HEK293T (cell line): Measurements from ENCODE around the gene PINK1.

ENCODE experiments used
- CTCF ChIA-PET: fragments of 350-600 bp; formaldehyde crosslinking; extraction: SDS; loops from one replicate; lab custom pipeline; 2021; ENCODE audit warnings: antibody characterized with exemption, inconsistent platforms; lab: Yijun Ruan, JAX
- POLR2A ChIA-PET: fragments of 350-600 bp; formaldehyde crosslinking; extraction: SDS; loops from one replicate; lab custom pipeline; 2020; ENCODE audit warnings: antibody characterized with exemption, inconsistent platforms; lab: Yijun Ruan, JAX
- DNase-seq: peaks from one replicate; pipeline ENCODE4 v3.0.0; 2012; ENCODE audit warnings: mixed read lengths; ENCODE audit errors: extremely low spot score
- ARNT ChIP-seq: fragments of 450-650 bp; IDR thresholded peaks from 2 replicates; pipeline ENCODE4 v1.6.1; 2017; ENCODE audit warnings: mild to moderate bottlenecking
- BHLHE40 ChIP-seq: fragments of 450-650 bp; IDR thresholded peaks from 2 replicates; pipeline ENCODE4 v1.6.1; 2016; ENCODE audit warnings: mild to moderate bottlenecking, moderate library complexity, borderline replicate concordance
- CTBP1 ChIP-seq: fragments of 450-650 bp; IDR thresholded peaks from 2 replicates; pipeline ENCODE4 v1.6.1; 2016; ENCODE audit warnings: borderline replicate concordance
- ELF4 ChIP-seq: fragments of 450-650 bp; IDR thresholded peaks from 2 replicates; pipeline ENCODE4 v1.6.1; 2017; ENCODE audit warnings: antibody characterized with exemption
- FOXA1 ChIP-seq: fragments of 450-650 bp; IDR thresholded peaks from 2 replicates; pipeline ENCODE4 v1.6.1; 2016; ENCODE audit warnings: mild to moderate bottlenecking
- FOXK2 ChIP-seq: fragments of 450-650 bp; IDR thresholded peaks from 2 replicates; pipeline ENCODE4 v1.6.1; 2016; ENCODE audit warnings: mild to moderate bottlenecking
- FOXM1 ChIP-seq: fragments of 450-650 bp; IDR thresholded peaks from 2 replicates; pipeline ENCODE4 v1.6.1; 2017; ENCODE audit warnings: mild to moderate bottlenecking, borderline replicate concordance
- HDGF ChIP-seq: fragments of 450-650 bp; IDR thresholded peaks from 2 replicates; pipeline ENCODE4 v1.6.1; 2017; ENCODE audit warnings: antibody characterized with exemption, borderline replicate concordance
- L3MBTL2 ChIP-seq: fragments of 450-650 bp; conservative IDR thresholded peaks from 2 replicates; pipeline ENCODE4 v1.6.1; 2016; ENCODE audit warnings: mild to moderate bottlenecking
- LEF1 ChIP-seq: fragments of 450-650 bp; IDR thresholded peaks from 2 replicates; pipeline ENCODE4 v1.6.1; 2017; ENCODE audit warnings: mild to moderate bottlenecking, borderline replicate concordance
- NFRKB ChIP-seq: fragments of 450-650 bp; IDR thresholded peaks from 2 replicates; pipeline ENCODE4 v1.6.1; 2016; ENCODE audit warnings: mild to moderate bottlenecking, moderate library complexity
- SP1 ChIP-seq: fragments of 450-650 bp; IDR thresholded peaks from 2 replicates; pipeline ENCODE4 v1.6.1; 2017
- SUZ12 ChIP-seq: fragments of 450-650 bp; IDR thresholded peaks from 2 replicates; pipeline ENCODE4 v1.6.1; 2016; ENCODE audit warnings: mild to moderate bottlenecking
- TARDBP ChIP-seq: fragments of 450-650 bp; IDR thresholded peaks from 2 replicates; pipeline ENCODE4 v1.6.1; 2016
- ZNF384 ChIP-seq: fragments of 450-650 bp; IDR thresholded peaks from 2 replicates; pipeline ENCODE4 v1.6.1; 2016
- TF ChIP-seq, protein P1 (sequence below): fragments of 450-650 bp; IDR thresholded peaks from 2 replicates; pipeline ENCODE4 v1.6.1; 2016

PINK1 gene

DNA sequence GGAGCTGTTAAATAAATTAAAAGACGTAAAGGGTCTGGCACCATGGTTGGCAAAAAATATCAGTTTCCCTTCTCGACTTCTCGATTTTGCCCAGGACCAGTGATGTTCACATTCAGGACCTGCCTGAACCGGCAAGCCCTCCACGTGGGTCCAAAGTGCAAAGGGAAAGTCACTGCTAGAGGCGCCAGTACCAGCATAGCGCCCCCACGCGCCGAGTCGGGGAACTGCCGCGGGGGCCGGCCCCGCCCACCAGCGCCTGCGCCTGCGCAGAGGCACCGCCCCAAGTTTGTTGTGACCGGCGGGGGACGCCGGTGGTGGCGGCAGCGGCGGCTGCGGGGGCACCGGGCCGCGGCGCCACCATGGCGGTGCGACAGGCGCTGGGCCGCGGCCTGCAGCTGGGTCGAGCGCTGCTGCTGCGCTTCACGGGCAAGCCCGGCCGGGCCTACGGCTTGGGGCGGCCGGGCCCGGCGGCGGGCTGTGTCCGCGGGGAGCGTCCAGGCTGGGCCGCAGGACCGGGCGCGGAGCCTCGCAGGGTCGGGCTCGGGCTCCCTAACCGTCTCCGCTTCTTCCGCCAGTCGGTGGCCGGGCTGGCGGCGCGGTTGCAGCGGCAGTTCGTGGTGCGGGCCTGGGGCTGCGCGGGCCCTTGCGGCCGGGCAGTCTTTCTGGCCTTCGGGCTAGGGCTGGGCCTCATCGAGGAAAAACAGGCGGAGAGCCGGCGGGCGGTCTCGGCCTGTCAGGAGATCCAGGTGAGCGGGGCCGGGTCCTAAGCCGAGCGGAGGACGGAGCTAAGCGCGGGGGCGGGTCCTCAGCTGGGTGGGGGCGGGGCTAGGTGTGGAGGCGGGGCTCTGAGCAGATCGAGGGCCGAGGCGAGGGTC lies at the start of gene PINK1:
PINK1 (plus strand) TSS at position 269 of the 875 bp plus-strand sequence; CDS start at position 360, 91 bp downstream.
- TF ChIP-seq FOXA1 (no peak), ARNT (0 out of 2 replicates have a peak, but pooled peaks have one; percentile 19), L3MBTL2 (peak; percentile 86)
- ChIA-PET POLR2A (interaction anchor here (0.5 to 2.6 kb wide), 27 partner anchors 9 to 153 kb away, joined by 3 to 27 read pairs (median 4); partner anchors contain the start of genes CDA, DDOST, FAM43B and HP1BP3), CTCF (interaction anchor here (0.6 to 4.6 kb wide), 16 partner anchors 9 to 691 kb away, joined by 3 to 39 read pairs (median 4); partner anchors contain the start of genes CDA, DDOST and FAM43B)
- peak; percentile 91 for DNase-seq

DNA sequence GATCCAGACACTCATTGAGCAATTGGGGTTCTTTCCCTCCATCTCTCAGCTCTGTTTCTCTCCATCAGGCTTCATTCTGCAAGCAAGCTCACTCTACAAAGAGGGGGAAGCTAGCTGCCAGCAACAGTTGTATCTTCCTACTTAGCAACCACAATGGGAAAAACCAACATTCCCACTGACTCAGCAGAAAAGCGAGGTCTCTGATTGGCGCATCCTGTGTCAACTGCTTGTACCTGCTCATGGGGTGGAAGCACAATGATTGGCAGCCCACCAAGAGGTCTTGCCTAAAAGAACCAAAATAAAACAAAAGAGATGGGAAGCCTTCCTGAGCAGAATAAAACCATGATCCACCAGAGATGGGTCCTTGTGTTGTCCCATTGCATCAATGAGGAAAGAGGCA lies 48.4 kb upstream of the PINK1 start:
- ChIA-PET CTCF (interaction anchor here (3.5 kb wide), 1 partner anchor 10 kb away, joined by 13 read pairs; no protein-coding TSS in a partner anchor), POLR2A (no interaction called here)
- TF ChIP-seq FOXK2 (no peak), L3MBTL2 (no peak), CTBP1 (no peak), HDGF (no peak), TARDBP (no peak)
- TF ChIP-seq, protein P1, sequence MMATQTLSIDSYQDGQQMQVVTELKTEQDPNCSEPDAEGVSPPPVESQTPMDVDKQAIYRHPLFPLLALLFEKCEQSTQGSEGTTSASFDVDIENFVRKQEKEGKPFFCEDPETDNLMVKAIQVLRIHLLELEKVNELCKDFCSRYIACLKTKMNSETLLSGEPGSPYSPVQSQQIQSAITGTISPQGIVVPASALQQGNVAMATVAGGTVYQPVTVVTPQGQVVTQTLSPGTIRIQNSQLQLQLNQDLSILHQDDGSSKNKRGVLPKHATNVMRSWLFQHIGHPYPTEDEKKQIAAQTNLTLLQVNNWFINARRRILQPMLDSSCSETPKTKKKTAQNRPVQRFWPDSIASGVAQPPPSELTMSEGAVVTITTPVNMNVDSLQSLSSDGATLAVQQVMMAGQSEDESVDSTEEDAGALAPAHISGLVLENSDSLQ: peak; percentile 41; the same call in 1 of the 2 replicates
- DNase-seq: no peak

DNA sequence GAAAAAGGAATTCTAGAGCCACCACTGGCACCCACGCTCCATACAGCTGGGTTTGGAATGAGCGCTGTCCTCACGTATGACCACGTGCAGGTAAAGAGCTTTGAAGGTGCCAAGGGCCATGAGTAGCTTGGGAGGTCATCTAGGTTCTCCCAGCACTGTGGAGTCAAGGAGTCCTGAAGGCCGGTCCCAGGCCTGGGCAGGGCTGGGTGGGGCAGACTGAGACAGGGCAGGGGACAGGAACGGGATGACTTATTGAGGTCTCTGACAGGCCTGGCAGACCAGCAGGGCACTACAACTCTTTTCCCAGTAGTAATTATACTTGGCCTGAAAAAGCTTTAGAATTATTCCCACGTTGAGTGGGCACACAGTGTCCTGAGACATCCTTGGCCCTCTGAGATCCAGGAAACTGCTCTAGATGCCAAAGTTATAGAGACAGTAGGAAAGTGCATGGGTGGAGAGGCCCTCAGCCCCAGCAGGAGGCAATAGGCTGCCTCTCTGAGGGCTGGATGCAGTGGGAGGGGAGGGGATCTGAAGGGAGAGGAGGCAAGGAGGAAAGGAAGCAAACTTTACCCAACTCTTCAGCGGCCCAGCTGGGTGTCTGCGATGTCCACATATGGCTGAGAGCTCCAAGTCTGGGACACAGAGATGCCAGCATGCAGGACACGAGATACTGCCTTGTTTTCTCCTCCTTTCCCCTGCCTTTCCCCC lies 46.2 kb upstream of the PINK1 start:
- POLR2A ChIA-PET: no interaction called here
- TF ChIP-seq FOXM1: no peak
- TF ChIP-seq LEF1: no peak
- no peak for TF ChIP-seq SP1
- TF ChIP-seq ARNT: no peak
- no peak for TF ChIP-seq SUZ12
- no peak for TF ChIP-seq TARDBP
- no peak for TF ChIP-seq BHLHE40
- TF ChIP-seq FOXA1: no peak
- TF ChIP-seq ELF4: no peak
- no peak for TF ChIP-seq FOXK2
- TF ChIP-seq ZNF384: no peak
- no peak for TF ChIP-seq L3MBTL2
- no peak for TF ChIP-seq CTBP1
- TF ChIP-seq NFRKB: no peak
- CTCF ChIA-PET: no interaction called here
- DNase-seq: no peak

DNA sequence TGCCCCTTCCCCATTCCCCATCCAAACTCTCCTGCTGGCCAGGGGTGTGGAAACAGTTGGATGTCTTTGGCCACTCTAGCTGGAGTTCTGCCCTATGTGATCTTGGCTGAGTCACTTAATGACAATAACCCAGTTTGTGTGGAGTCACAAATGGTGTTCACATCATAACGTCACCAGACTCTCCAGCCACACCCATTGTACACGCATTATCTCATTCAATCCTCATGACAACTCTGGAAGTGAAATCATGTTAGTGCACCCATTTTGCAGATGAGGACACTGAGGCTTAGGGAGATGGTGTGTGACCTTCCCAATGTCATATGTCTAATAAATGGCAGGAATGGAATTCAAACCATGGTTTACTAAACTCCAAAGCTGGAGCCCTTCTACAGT lies 45.6 kb upstream of the PINK1 start:
- ChIA-PET CTCF (no interaction called here), POLR2A (no interaction called here)
- TF ChIP-seq LEF1 (no peak), FOXK2 (no peak), SP1 (no peak), FOXA1 (no peak), NFRKB (no peak), HDGF (no peak), ARNT (no peak), L3MBTL2 (no peak), ELF4 (no peak), ZNF384 (no peak), BHLHE40 (no peak), SUZ12 (no peak), FOXM1 (no peak), TARDBP (no peak), CTBP1 (no peak)
- TF ChIP-seq, protein P1: no peak
- no peak for DNase-seq

DNA sequence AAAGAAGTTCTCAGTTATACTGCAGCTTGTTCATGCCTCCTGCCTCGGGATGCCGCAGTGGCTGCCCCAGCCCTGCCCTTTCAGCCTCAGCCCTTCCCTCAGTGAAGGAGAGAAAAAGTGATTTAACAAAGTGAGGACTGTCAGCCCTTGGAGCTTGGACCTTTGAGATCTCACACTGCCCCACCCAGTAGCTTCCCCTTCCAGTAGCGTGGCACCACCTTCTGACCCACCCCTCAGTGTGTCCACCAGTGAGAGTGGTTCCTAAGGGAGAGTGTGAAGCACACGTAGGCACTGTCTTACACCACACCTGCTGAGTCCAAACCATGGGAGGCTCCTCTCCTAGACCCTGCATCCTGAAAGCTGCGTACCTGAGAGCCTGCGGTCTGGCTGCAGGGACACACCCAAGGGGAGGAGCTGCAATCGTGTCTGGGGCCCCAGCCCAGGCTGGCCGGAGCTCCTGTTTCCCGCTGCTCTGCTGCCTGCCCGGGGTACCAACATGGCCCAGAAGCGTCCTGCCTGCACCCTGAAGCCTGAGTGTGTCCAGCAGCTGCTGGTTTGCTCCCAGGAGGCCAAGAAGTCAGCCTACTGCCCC lies 44.5 kb upstream of the PINK1 start, which contains the start of gene CDA:
CDA (plus strand) TSS at position 464 of the 592 bp plus-strand sequence; CDS start at position 497, 33 bp downstream.
- ChIA-PET POLR2A (interaction anchor here (1.1 to 2.2 kb wide), 2 partner anchors 45 to 73 kb away, joined by 3 to 11 read pairs; partner anchors contain the start of genes DDOST and PINK1), CTCF (interaction anchor here (0.6 to 1.2 kb wide), 3 partner anchors 8 to 45 kb away, joined by 3 to 4 read pairs (median 3); partner anchors contain the start of gene PINK1)
- DNase-seq: no peak
- TF ChIP-seq ELF4 (no peak), FOXA1 (no peak), L3MBTL2 (no peak), FOXK2 (no peak), LEF1 (no peak), ARNT (no peak), NFRKB (no peak), HDGF (no peak), SUZ12 (no peak), FOXM1 (no peak)
